Hindlimb muscle (tissue), 1 donor: ENCODE data around the gene PRX. TPM values are rescaled to one million over a fixed set of nuclear protein-coding genes. Genes with fewer than 3 reads are reported as not detected.

Experiments
- DNase-seq: peaks from one replicate; pipeline ENCODE4 v3.0.0-alpha.2; 2013
- polyA plus RNA-seq: library from polyadenylated mRNA; unstranded; fragments of 120-200 nt; gene quantifications from one replicate; pipeline ENCODE4 v1.2.1, GENCODE V29; 2013; ENCODE audit not compliant: insufficient read length

PRX gene
- polyA plus RNA-seq, 1 donor = 11.7 TPM

- DNase-seq = peak; percentile 77
Measured at GRCh38 chr19:40365613-40366401, 47.4 kb downstream of the PRX start.

GRCh38 chr19:40365010-40365409, 48.2 kb downstream of the PRX start:
- no peak for DNase-seq

GRCh38 chr19:40363069-40363468, 50.1 kb downstream of the PRX start:
- no peak for DNase-seq

- no peak for DNase-seq
Measured at GRCh38 chr19:40362160-40362559, 51.0 kb downstream of the PRX start.

GRCh38 chr19:40360708-40361241, 52.4 kb downstream of the PRX start:
- no peak for DNase-seq

GRCh38 chr19:40360020-40360707, 53.0 kb downstream of the PRX start:
- DNase-seq = no peak

- DNase-seq = no peak
Measured at GRCh38 chr19:40358773-40359172, 54.4 kb downstream of the PRX start.

- no peak for DNase-seq
Measured at GRCh38 chr19:40357640-40358039, 55.5 kb downstream of the PRX start.

- no peak for DNase-seq
Measured at GRCh38 chr19:40356681-40357595, 56.2 kb downstream of the PRX start.

- DNase-seq = no peak
Measured at GRCh38 chr19:40355975-40356680, 57.0 kb downstream of the PRX start.

- DNase-seq = peak; percentile 23
Measured at GRCh38 chr19:40348961-40349507, 64.1 kb downstream of the PRX start.

GRCh38 chr19:40348125-40348913, 64.9 kb downstream of the PRX start, which contains the start of the genes C19orf47 and PLD3:
C19orf47 (minus strand) TSS chr19:40348397; CDS start chr19:40341857, 6,540 bp downstream.
PLD3 (plus strand) TSS chr19:40348695; CDS start chr19:40366484, 17,789 bp downstream.
- DNase-seq = peak; percentile 99

GRCh38 chr19:40344422-40344821, 68.8 kb downstream of the PRX start:
- no peak for DNase-seq

Other genes with a start within 250 kb of the PRX start
- gene MAP3K10, start 222.0 kb downstream of the PRX start, polyA plus RNA-seq = 12.3 TPM
- gene TTC9B, start 195.0 kb downstream of the PRX start, polyA plus RNA-seq = not detected
- gene CCNP, start 186.7 kb downstream of the PRX start, polyA plus RNA-seq = 0.49 TPM
- 214 TPM for gene AKT2, start 128.0 kb downstream of the PRX start, polyA plus RNA-seq
- gene C19orf47, start 65.0 kb downstream of the PRX start, polyA plus RNA-seq = 106 TPM
- 242 TPM for gene PLD3, start 64.7 kb downstream of the PRX start, polyA plus RNA-seq
- 1.6 TPM for gene HIPK4, start 23.2 kb downstream of the PRX start, polyA plus RNA-seq
- 7.3 TPM for gene SERTAD1, start 12.6 kb upstream of the PRX start, polyA plus RNA-seq
- gene SERTAD3, start 31.0 kb upstream of the PRX start, polyA plus RNA-seq = 47.9 TPM
- gene BLVRB, start 52.4 kb upstream of the PRX start, polyA plus RNA-seq = 42.4 TPM
- 0.19 TPM for gene SPTBN4, start 53.6 kb upstream of the PRX start, polyA plus RNA-seq
- gene SHKBP1, start 163.5 kb upstream of the PRX start, polyA plus RNA-seq = 18.7 TPM
- gene LTBP4, start 188.0 kb upstream of the PRX start, polyA plus RNA-seq = 297 TPM